Activated CD8-positive, alpha-beta memory T cell treated with anti-CD3 and anti-CD28 coated beads for 36 hours (primary cell): ENCODE measurements around the gene SLC5A2. TPM values are rescaled to one million over a fixed set of nuclear protein-coding genes. Genes with fewer than 3 reads are reported as not detected.
"Not testable (repeated sequence)": the region's sequence is repeated elsewhere in the genome, so short reads cannot be mapped to it uniquely, and the experiment has no call there.

Experiments used
- CTCF ChIA-PET: fragments of 350-600 bp; sonication (Branson Sonifier 250); formaldehyde crosslinking; loops from one replicate; lab custom pipeline; 2021; ENCODE audit warnings: antibody characterized with exemption; lab: Charles Lee
- POLR2A ChIA-PET: fragments of 350-600 bp; sonication (Branson Sonifier 250); formaldehyde crosslinking; loops from one replicate; lab custom pipeline; 2021; ENCODE audit warnings: antibody characterized with exemption; lab: Charles Lee
- total RNA-seq, 2 experiments: library from RNA; stranded (reverse); gene quantifications; one replicate each; pipeline ENCODE4 v1.2.3, GENCODE V29; 2021

The SLC5A2 gene
- not detected for total RNA-seq

GRCh38 chr16:31483081-31483480 is at the start of gene SLC5A2:
SLC5A2 (plus strand) TSS chr16:31483123; CDS start chr16:31483137, 14 bp downstream.
- POLR2A ChIA-PET = no interaction called here
- CTCF ChIA-PET = no interaction called here

GRCh38 chr16:31435341-31436220 is 47.3 kb upstream of the SLC5A2 start:
- CTCF ChIA-PET = interaction anchor here (1.2 kb wide), 1 partner anchor 53 kb away, joined by 3 read pairs; no protein-coding TSS in a partner anchor
- POLR2A ChIA-PET = no interaction called here

- POLR2A ChIA-PET = no interaction called here
- CTCF ChIA-PET = interaction anchor here (0.9 to 1.2 kb wide), 3 partner anchors 54 to 368 kb away, joined by 3 to 4 read pairs (median 3); no protein-coding TSS in a partner anchor
Observed at GRCh38 chr16:31436221-31437045, 46.5 kb upstream of the SLC5A2 start.

DNA sequence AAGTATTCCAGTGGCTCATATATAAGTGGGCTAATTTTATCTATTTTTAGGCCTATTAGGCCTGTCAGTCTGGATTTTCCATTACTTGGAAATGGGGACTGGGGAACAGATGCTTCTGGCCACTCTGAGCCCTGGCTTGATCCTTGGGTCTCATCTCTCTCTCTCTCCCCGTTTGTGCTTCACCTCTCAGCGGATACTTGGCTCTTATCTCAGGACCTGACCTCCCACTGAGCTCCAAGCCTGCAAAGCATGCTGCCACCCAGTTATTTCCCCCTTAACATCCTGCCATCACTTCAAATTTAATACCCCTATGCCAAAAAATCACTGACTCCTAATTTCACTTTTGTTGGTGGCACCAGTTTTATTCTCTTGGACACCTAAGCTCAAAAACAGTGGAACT is 44.5 kb upstream of the SLC5A2 start:
- ChIA-PET POLR2A (no interaction called here), CTCF (no interaction called here)

DNA sequence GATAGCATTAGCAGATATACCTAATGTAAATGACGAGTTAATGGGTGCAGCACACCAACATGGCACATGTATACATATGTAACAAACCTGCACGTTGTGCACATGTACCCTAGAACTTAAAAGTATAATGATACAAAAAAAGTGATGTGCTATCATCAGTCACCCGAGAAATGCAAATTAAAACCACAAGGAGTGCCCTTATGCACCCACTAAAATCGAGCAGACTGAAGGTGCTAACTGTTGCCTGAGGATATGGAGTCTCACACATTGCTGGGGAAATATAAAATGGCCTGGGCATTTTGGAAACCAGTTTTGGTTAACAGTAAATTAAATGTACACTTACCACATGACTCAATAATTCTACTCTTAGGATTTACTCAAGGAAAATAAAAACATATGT is 43.9 kb upstream of the SLC5A2 start:
- CTCF ChIA-PET, POLR2A ChIA-PET: not testable (repeated sequence)

- ChIA-PET POLR2A (no interaction called here), CTCF (interaction anchor here (1.1 to 1.6 kb wide), 3 partner anchors 53 to 497 kb away, joined by 4 to 6 read pairs (median 4); partner anchors contain the start of gene HSD3B7)
Observed at GRCh38 chr16:31439519-31439918, 43.4 kb upstream of the SLC5A2 start.

GRCh38 chr16:31440516-31441184 is 42.3 kb upstream of the SLC5A2 start:
- ChIA-PET POLR2A (interaction anchor here (0.8 kb wide), 1 partner anchor 55 kb away, joined by 3 read pairs; no protein-coding TSS in a partner anchor), CTCF (interaction anchor here (0.8 to 1.6 kb wide), 6 partner anchors 30 to 499 kb away, joined by 3 to 6 read pairs (median 4); partner anchors contain the start of gene HSD3B7)

DNA sequence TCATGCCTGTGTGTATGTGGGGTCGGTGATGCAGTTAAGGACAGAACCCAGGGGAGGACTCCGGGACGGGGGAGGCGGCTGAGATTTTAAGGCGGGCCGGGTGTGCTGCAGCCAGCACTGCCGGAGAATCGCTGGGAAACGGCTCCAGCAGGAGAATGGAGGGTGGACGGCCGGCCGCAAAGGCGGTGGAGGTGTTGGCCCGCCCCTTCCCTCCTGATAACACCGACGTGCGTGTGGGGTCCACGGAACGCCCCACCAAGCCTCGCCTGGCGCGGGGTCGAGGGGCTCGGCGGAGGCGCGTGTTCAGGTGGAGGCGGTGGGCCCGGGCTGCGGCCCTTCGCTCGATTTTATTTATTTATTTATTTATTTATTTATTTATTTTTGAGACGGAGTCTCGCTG is 41.0 kb upstream of the SLC5A2 start:
- CTCF ChIA-PET = interaction anchor here (0.7 to 3.1 kb wide), 12 partner anchors 10 to 456 kb away, joined by 3 to 19 read pairs (median 6); partner anchors contain the start of genes HSD3B7 and ITGAX
- POLR2A ChIA-PET = interaction anchor here (0.6 kb wide), 1 partner anchor 22 kb away, joined by 14 read pairs; no protein-coding TSS in a partner anchor

- POLR2A ChIA-PET = not testable (repeated sequence)
- CTCF ChIA-PET = interaction anchor here (0.7 to 1.0 kb wide), 2 partner anchors 229 to 255 kb away, joined by 3 read pairs; partner anchors contain the start of gene PYDC1
Observed at GRCh38 chr16:31445931-31446330, 37.0 kb upstream of the SLC5A2 start.

DNA sequence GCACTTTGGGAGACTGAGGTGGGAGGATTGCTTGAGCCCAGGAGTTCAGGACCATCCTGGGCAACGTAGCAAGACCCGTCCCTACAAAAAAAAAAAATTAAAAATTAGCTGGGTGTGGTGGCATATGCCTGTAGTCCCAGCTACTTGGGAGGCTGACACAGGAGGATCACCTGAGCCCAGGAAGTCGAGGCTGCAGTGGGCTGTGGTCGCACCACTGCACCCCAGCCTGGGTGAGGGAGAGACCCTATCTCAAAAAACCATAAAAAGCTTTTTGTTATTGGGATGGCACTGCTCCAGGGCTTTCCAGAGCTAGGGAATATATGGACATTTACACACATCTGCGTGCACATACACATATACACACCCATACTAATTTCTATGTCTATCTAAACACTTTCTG is 31.7 kb upstream of the SLC5A2 start:
- CTCF ChIA-PET = interaction anchor here (0.8 to 1.0 kb wide), 2 partner anchors 10 to 65 kb away, joined by 3 to 4 read pairs; no protein-coding TSS in a partner anchor
- POLR2A ChIA-PET = no interaction called here

- CTCF ChIA-PET = interaction anchor here (0.7 to 1.3 kb wide), 4 partner anchors 9 to 66 kb away, joined by 3 to 4 read pairs (median 3); no protein-coding TSS in a partner anchor
- POLR2A ChIA-PET = interaction anchor here (0.7 kb wide), 2 partner anchors 100 to 417 kb away, joined by 3 to 4 read pairs; no protein-coding TSS in a partner anchor
Observed at GRCh38 chr16:31451681-31452351, 31.1 kb upstream of the SLC5A2 start.

GRCh38 chr16:31452631-31453106 is 30.3 kb upstream of the SLC5A2 start:
- ChIA-PET POLR2A (interaction anchor here (0.7 kb wide), 1 partner anchor 418 kb away, joined by 4 read pairs; no protein-coding TSS in a partner anchor), CTCF (interaction anchor here (0.7 to 1.3 kb wide), 2 partner anchors 21 to 52 kb away, joined by 3 read pairs; no protein-coding TSS in a partner anchor)

DNA sequence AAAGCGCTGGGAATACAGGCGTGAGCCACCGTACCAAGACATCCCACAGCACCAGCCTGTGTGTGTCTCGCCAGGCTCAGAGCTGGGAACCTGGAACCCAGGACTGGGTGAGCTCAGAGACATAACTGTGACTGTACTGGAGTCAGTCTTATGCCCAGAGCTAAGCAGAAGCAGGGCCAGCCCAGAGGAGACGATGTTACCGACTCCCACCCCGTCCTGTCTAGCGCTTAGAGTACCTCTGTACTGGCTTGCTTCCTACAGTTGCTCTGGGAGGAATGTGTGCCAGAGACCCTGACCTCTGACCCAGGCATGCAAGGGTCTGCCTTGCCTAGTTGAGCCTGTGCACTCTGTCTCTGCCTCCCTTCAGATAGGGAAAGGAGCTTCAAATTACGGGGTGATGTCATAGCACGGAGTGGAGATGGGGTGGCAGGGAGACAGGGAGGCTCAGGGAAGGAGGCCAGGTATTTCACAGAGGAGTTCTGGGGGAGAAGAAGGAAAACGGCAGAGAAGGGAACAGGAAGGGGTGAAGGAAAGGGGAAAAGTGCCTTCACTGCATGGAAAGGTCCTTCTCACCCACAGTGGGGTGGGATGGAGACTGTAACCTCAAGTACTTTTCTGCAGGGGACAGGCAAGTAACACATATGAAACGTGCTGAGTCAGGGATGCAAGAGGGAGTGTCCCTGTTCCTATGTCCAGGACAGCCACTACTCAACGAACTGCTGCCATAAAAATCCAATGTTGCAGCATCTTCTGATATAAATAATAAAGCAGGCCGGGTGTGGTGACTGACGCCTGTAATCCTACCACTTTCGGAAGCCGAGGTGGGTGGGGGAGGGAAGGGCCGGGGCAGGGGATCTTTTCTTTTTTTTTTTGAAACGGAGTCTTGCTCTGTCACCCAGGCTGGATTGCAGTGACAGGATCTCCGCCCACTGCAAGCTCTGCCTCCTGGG is 29.4 kb upstream of the SLC5A2 start:
- POLR2A ChIA-PET = no interaction called here

DNA sequence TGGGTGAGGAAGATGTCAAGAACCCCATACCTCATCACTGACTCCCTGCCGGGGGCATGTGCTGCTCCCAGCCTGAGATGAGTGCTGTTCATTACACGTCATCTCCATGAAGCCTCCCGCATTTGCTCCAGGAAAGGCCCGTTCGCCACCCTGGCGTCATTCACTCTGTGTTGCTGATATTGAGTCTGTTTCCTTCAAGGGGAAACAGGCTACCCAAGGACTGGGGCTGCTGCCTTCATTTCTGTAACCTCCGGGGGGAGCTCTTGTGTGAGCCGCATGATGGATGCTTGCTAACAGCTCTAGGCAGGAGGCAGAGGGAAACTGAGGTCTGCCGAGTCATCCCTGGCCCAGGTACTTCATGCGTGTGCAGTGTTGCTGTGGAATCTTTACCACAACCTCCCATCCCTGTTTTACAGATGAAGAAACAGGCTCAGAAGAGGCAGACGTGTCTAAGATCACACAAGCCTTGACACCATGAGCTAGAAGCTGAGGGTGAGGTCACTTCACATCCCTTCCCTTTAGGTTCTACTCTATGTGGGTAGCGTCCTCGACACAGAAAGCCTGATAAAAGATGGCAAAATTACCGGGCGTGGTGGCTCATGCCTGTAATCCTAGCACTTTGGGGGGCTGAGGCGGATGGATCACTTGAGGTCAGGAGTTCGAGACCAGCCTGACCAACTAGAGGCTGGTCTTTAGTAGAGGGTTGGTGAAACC is 27.2 kb upstream of the SLC5A2 start:
- ChIA-PET CTCF (interaction anchor here (1.0 kb wide), 2 partner anchors 313 to 429 kb away, joined by 3 to 4 read pairs; no protein-coding TSS in a partner anchor), POLR2A (interaction anchor here (0.6 to 0.7 kb wide), 3 partner anchors 16 to 473 kb away, joined by 3 to 5 read pairs (median 3); partner anchors contain the start of gene TGFB1I1)

More for the DNA sequence above, 29.4 kb upstream of the SLC5A2 start:
- CTCF ChIA-PET = interaction anchor here (0.9 kb wide), 1 partner anchor 121 kb away, joined by 3 read pairs; no protein-coding TSS in a partner anchor

DNA sequence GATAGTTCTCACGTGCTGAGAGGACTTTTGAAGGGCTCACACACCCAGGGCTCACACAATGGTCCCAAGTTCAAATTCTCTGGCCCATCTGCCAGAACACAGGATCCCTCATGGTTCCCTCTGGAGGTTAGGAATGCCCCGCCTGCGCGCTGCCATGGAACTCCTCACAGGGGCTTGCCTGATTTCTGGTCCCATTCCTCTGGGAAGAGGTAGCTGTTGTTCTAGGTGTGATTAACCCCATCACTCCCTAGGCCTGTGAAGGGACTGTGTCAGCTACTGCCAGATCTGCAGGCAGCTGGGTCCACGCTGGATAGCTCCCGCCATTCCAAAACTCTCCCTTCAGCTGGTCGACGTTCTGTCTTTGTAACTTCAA is 25.9 kb upstream of the SLC5A2 start:
- POLR2A ChIA-PET = no interaction called here

More for the DNA sequence above, 25.9 kb upstream of the SLC5A2 start:
- CTCF ChIA-PET = interaction anchor here (2.1 kb wide), 1 partner anchor 14 kb away, joined by 19 read pairs; the partner anchor contains the start of gene ZNF843
